Esophagus squamous epithelium (tissue), 5 donors: ENCODE measurements around the gene MCOLN1. TPM values are rescaled to one million over a fixed set of nuclear protein-coding genes. Genes with fewer than 3 reads are reported as not detected.
"Not testable (repeated sequence)": the region's sequence is repeated elsewhere in the genome, so short reads cannot be mapped to it uniquely, and the experiment has no call there.

Experiments used
- DNase-seq: peaks from one replicate; lab custom pipeline; 2025; lab: John Stamatoyannopoulos, UW
- H3K27ac ChIP-seq, 4 donors: fragments of 200-600 bp; sonication (generic); one replicate each; pipeline ENCODE4 v1.5.1; 2016 to 2019; ENCODE audit warnings: mild to moderate bottlenecking in 1 of 4
- H3K27me3 ChIP-seq, 4 donors: fragments of 200-600 bp; sonication (generic); 1 replicate in 3 of 4; 2 replicates in 1 of 4; pipeline versions ENCODE4 v1.5.1 to v1.6.0; 2017 to 2021; ENCODE audit warnings: antibody characterized with exemption in 1 of 4
- H3K36me3 ChIP-seq, 3 donors: fragments of 200-600 bp; sonication (generic); one replicate each; pipeline ENCODE4 v1.5.1; 2016 to 2019
- H3K4me1 ChIP-seq, 3 donors: fragments of 200-600 bp; sonication (generic); one replicate each; pipeline ENCODE4 v1.5.1; 2017 to 2019
- H3K4me3 ChIP-seq, 4 donors: fragments of 200-600 bp; sonication (generic); 1 replicate in 3 of 4; 2 replicates in 1 of 4; pipeline ENCODE4 v1.5.1; 2016 to 2019; ENCODE audit warnings: mild to moderate bottlenecking in 2 of 4, moderate library complexity in 1 of 4
- H3K9me3 ChIP-seq, 3 donors: fragments of 200-600 bp; sonication (generic); one replicate each; pipeline ENCODE4 v1.5.1; 2016 to 2019
- CTCF ChIP-seq, 6 experiments: fragments of 450-650 bp in 4 of 6; fragments of 200-600 bp in 2 of 6; sonication (generic) in 2 of 6; IDR thresholded peaks; one replicate each; pipeline ENCODE4 v1.5.1; 2016 to 2019; ENCODE audit warnings: antibody characterized with exemption in 6 of 6, mild to moderate bottlenecking in 4 of 6, moderate library complexity in 4 of 6
- POLR2A ChIP-seq, 4 donors: fragments of 450-650 bp; IDR thresholded peaks; one replicate each; pipeline ENCODE4 v1.6.1; 2017; ENCODE audit warnings: antibody characterized with exemption in 4 of 4, mild to moderate bottlenecking in 4 of 4, moderate library complexity in 3 of 4
- WGBS, 2 donors: methylation state at CpG; one replicate each; pipeline ENCODE4 v1.1.5; 2018; 5-methylcytosine and 5-hydroxymethylcytosine counted together
- intact Hi-C: fragments of 100-400 bp; cut with DNase I; formaldehyde crosslinking; loops from one replicate; pipeline ENCODE4 v1.15.0; 2022
- total RNA-seq, 4 donors: library from RNA; depleted of rRNA; stranded (reverse); fragments of >200 nt; gene quantifications; one replicate each; pipeline ENCODE4 v1.1.0, GENCODE V29; 2016
- donor health status: DM: yes; HTN: yes; CAD: no.

The MCOLN1 gene
- total RNA-seq, 4 donors from 2014 or later, result 5.7 to 13.9 (median 7.8) TPM

- H3K9me3 ChIP-seq, result no peaks in the 10 kb centered on the region
- peak; percentile 68 for DNase-seq
- WGBS, 2 donors, result 0% methylated on average over 12 of the region's 76 CpGs; no CpG with 5 or more reads in 1 of the 2 donors
- no peaks in the 10 kb centered on the region for H3K27me3 ChIP-seq
- peak within 1 kb of the TSS; percentile 66 to 90 (median 76) for H3K4me3 ChIP-seq
- peaks cover 7 to 43% (median 7%) of the 10 kb centered on the region in 3 donors for H3K36me3 ChIP-seq
- intact Hi-C loops, result no loop called here
- TF ChIP-seq CTCF (IDR thresholded peaks at IDR 0.05), result peak in 2 of 6 experiments; percentile 6 to 13
- TF ChIP-seq POLR2A (IDR thresholded peaks at IDR 0.05), result peak in 3 of 4 donors; percentile 12 to 77 (median 30)
- peaks cover 11 to 40% (median 11%) of the 10 kb centered on the region in 3 donors for H3K4me1 ChIP-seq
- H3K27ac ChIP-seq, result peak within 1 kb of the TSS; percentile 84 to 97 (median 94)
Measured at GRCh38 chr19:7535047-7535997, 12.9 kb downstream of the MCOLN1 start, which contains the start of gene PNPLA6. TSS of gene PNPLA6 (plus strand) at chr19:7535717. CDS start at chr19:7535789, 72 bp downstream.

GRCh38 chr19:7535998-7536695 is 13.7 kb downstream of the MCOLN1 start:
- TF ChIP-seq POLR2A (IDR thresholded peaks at IDR 0.05), result no peak
- TF ChIP-seq CTCF (IDR thresholded peaks at IDR 0.05), result no peak
- peak overlapping the region; percentile 66 to 90 (median 76) for H3K4me3 ChIP-seq
- no peak for DNase-seq
- peaks cover 11 to 43% (median 14%) of the 10 kb centered on the region in 3 donors for H3K36me3 ChIP-seq
- H3K27ac ChIP-seq, result peak overlapping the region; percentile 84 to 97 (median 94)
- H3K27me3 ChIP-seq, result no peaks in the 10 kb centered on the region
- WGBS, 2 donors, result 17 to 29% methylated on average over 20 to 21 of the region's 30 CpGs
- no peaks in the 10 kb centered on the region for H3K9me3 ChIP-seq
- intact Hi-C loops, result no loop called here
- peaks cover 11 to 40% (median 11%) of the 10 kb centered on the region in 3 donors for H3K4me1 ChIP-seq

GRCh38 chr19:7538990-7539389 is 16.6 kb downstream of the MCOLN1 start:
- WGBS, 2 donors, result 98 to 100% methylated on average over 5 of the region's 5 CpGs
- H3K36me3 ChIP-seq, result peaks cover 24 to 70% (median 28%) of the 10 kb centered on the region in 3 donors
- intact Hi-C loops, result not testable (repeated sequence)

GRCh38 chr19:7539827-7540425 is 17.5 kb downstream of the MCOLN1 start:
- peaks cover 24 to 80% (median 28%) of the 10 kb centered on the region in 3 donors for H3K36me3 ChIP-seq
- DNase-seq, result no peak
- no peak for TF ChIP-seq POLR2A (IDR thresholded peaks at IDR 0.05)
- TF ChIP-seq CTCF (IDR thresholded peaks at IDR 0.05), result no peak
- no peak overlapping the region for H3K4me3 ChIP-seq
- no peaks in the 10 kb centered on the region for H3K9me3 ChIP-seq
- intact Hi-C loops, result no loop called here
- WGBS, 2 donors, result 93 to 95% methylated on average over 13 to 25 of the region's 28 CpGs
- H3K27me3 ChIP-seq, result no peaks in the 10 kb centered on the region
- peaks cover 4 to 19% (median 5%) of the 10 kb centered on the region in 3 donors for H3K4me1 ChIP-seq
- H3K27ac ChIP-seq, result no peak overlapping the region

More at GRCh38 chr19:7538990-7539389, 16.6 kb downstream of the MCOLN1 start:
- peaks cover 4 to 28% (median 5%) of the 10 kb centered on the region in 3 donors for H3K4me1 ChIP-seq
- H3K9me3 ChIP-seq, DNase-seq, H3K27me3 ChIP-seq, H3K4me3 ChIP-seq, H3K27ac ChIP-seq: not testable (repeated sequence)
